Measurements from ENCODE around the gene PIH1D1. TPM values are rescaled to one million over a fixed set of nuclear protein-coding genes. Genes with fewer than 3 reads are reported as not detected.

The PIH1D1 gene
- total RNA-seq, 1 experiment from 2014 or later: 153 TPM

GRCh38 chr19:49403404-49404187, 48.0 kb downstream of the PIH1D1 start:
- peak; percentile 81 for DNase-seq (ENCODE audit: low spot score)
- Mint-ChIP-seq H3K4me1 (peaks cover 45% of the 10 kb centered on the region), H3K4me3 (peak overlapping the region; percentile 44), H3K27me3 (ENCODE audit: low read depth) (peaks cover 4% of the 10 kb centered on the region; the same call in 1 of the 2 replicates), H3K27ac (peak overlapping the region; percentile 99), H3K9me3 (no peaks in the 10 kb centered on the region), H3K36me3 (no peaks in the 10 kb centered on the region)
- ChIA-PET CTCF (interaction anchor here (0.6 to 3.0 kb wide), 23 partner anchors 9 to 306 kb away, joined by 3 to 30 read pairs (median 6); partner anchors contain the start of genes ALDH16A1, DKKL1, GFY and PIH1D1), POLR2A (interaction anchor here (0.8 to 1.7 kb wide), 13 partner anchors 10 to 73 kb away, joined by 3 to 13 read pairs (median 5); partner anchors contain the start of genes ALDH16A1 and PTH2)
- TF ChIP-seq, protein P1, sequence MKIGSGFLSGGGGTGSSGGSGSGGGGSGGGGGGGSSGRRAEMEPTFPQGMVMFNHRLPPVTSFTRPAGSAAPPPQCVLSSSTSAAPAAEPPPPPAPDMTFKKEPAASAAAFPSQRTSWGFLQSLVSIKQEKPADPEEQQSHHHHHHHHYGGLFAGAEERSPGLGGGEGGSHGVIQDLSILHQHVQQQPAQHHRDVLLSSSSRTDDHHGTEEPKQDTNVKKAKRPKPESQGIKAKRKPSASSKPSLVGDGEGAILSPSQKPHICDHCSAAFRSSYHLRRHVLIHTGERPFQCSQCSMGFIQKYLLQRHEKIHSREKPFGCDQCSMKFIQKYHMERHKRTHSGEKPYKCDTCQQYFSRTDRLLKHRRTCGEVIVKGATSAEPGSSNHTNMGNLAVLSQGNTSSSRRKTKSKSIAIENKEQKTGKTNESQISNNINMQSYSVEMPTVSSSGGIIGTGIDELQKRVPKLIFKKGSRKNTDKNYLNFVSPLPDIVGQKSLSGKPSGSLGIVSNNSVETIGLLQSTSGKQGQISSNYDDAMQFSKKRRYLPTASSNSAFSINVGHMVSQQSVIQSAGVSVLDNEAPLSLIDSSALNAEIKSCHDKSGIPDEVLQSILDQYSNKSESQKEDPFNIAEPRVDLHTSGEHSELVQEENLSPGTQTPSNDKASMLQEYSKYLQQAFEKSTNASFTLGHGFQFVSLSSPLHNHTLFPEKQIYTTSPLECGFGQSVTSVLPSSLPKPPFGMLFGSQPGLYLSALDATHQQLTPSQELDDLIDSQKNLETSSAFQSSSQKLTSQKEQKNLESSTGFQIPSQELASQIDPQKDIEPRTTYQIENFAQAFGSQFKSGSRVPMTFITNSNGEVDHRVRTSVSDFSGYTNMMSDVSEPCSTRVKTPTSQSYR (CRISPR knock-in tag; IDR thresholded peaks at IDR 0.05): 0 out of 2 replicates have a peak, but pooled peaks have one; percentile 34
- TF ChIP-seq ZSCAN18 (CRISPR knock-in tag; IDR thresholded peaks at IDR 0.05): peak; percentile 81
- TF ChIP-seq ZNF423 (CRISPR knock-in tag; IDR thresholded peaks at IDR 0.05): peak; percentile 74; the same call in 1 of the 2 replicates
- 0 out of 2 replicates have a peak, but pooled peaks have one; percentile 54 for TF ChIP-seq FOXP1 (CRISPR knock-in tag; IDR thresholded peaks at IDR 0.05; ENCODE audit: borderline replicate concordance)
- TF ChIP-seq GTF2I (CRISPR knock-in tag; conservative IDR thresholded peaks at IDR 0.05): 0 out of 2 replicates have a peak, but pooled peaks have one; percentile 41
- peak; percentile 23; the same call in 1 of the 2 replicates for TF ChIP-seq CREB1 (CRISPR knock-in tag; IDR thresholded peaks at IDR 0.05)
- TF ChIP-seq, protein P2, sequence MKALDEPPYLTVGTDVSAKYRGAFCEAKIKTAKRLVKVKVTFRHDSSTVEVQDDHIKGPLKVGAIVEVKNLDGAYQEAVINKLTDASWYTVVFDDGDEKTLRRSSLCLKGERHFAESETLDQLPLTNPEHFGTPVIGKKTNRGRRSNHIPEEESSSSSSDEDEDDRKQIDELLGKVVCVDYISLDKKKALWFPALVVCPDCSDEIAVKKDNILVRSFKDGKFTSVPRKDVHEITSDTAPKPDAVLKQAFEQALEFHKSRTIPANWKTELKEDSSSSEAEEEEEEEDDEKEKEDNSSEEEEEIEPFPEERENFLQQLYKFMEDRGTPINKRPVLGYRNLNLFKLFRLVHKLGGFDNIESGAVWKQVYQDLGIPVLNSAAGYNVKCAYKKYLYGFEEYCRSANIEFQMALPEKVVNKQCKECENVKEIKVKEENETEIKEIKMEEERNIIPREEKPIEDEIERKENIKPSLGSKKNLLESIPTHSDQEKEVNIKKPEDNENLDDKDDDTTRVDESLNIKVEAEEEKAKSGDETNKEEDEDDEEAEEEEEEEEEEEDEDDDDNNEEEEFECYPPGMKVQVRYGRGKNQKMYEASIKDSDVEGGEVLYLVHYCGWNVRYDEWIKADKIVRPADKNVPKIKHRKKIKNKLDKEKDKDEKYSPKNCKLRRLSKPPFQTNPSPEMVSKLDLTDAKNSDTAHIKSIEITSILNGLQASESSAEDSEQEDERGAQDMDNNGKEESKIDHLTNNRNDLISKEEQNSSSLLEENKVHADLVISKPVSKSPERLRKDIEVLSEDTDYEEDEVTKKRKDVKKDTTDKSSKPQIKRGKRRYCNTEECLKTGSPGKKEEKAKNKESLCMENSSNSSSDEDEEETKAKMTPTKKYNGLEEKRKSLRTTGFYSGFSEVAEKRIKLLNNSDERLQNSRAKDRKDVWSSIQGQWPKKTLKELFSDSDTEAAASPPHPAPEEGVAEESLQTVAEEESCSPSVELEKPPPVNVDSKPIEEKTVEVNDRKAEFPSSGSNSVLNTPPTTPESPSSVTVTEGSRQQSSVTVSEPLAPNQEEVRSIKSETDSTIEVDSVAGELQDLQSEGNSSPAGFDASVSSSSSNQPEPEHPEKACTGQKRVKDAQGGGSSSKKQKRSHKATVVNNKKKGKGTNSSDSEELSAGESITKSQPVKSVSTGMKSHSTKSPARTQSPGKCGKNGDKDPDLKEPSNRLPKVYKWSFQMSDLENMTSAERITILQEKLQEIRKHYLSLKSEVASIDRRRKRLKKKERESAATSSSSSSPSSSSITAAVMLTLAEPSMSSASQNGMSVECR (CRISPR knock-in tag; IDR thresholded peaks at IDR 0.05; ENCODE audit: borderline replicate concordance): no peak
- peak; percentile 62; the same call in 1 of the 2 replicates for TF ChIP-seq ERG (CRISPR knock-in tag; IDR thresholded peaks at IDR 0.05)
- 0 out of 2 replicates have a peak, but pooled peaks have one; percentile 12 for TF ChIP-seq ESRRA (CRISPR knock-in tag; IDR thresholded peaks at IDR 0.05; ENCODE audit: borderline replicate concordance)
- TF ChIP-seq EMX1 (CRISPR knock-in tag; IDR thresholded peaks at IDR 0.05): peak; percentile 84; the same call in 1 of the 2 replicates
- TF ChIP-seq, protein P3, sequence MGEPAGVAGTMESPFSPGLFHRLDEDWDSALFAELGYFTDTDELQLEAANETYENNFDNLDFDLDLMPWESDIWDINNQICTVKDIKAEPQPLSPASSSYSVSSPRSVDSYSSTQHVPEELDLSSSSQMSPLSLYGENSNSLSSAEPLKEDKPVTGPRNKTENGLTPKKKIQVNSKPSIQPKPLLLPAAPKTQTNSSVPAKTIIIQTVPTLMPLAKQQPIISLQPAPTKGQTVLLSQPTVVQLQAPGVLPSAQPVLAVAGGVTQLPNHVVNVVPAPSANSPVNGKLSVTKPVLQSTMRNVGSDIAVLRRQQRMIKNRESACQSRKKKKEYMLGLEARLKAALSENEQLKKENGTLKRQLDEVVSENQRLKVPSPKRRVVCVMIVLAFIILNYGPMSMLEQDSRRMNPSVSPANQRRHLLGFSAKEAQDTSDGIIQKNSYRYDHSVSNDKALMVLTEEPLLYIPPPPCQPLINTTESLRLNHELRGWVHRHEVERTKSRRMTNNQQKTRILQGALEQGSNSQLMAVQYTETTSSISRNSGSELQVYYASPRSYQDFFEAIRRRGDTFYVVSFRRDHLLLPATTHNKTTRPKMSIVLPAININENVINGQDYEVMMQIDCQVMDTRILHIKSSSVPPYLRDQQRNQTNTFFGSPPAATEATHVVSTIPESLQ (CRISPR knock-in tag; IDR thresholded peaks at IDR 0.05): no peak
- TF ChIP-seq MYBL2 (CRISPR knock-in tag; IDR thresholded peaks at IDR 0.05): 0 out of 2 replicates have a peak, but pooled peaks have one; percentile 47
- TF ChIP-seq SP1 (CRISPR knock-in tag; conservative IDR thresholded peaks at IDR 0.05): peak; percentile 54; the same call in 1 of the 2 replicates
- TF ChIP-seq, protein P4, sequence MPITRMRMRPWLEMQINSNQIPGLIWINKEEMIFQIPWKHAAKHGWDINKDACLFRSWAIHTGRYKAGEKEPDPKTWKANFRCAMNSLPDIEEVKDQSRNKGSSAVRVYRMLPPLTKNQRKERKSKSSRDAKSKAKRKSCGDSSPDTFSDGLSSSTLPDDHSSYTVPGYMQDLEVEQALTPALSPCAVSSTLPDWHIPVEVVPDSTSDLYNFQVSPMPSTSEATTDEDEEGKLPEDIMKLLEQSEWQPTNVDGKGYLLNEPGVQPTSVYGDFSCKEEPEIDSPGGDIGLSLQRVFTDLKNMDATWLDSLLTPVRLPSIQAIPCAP (CRISPR knock-in tag; IDR thresholded peaks at IDR 0.05): no peak
- TF ChIP-seq ZNF396 (CRISPR knock-in tag; IDR thresholded peaks at IDR 0.05; ENCODE audit: borderline replicate concordance): peak; percentile 91; the same call in 1 of the 2 replicates
- no peak for TF ChIP-seq CREM (CRISPR knock-in tag; IDR thresholded peaks at IDR 0.05)
- no peak for TF ChIP-seq USF1 (CRISPR knock-in tag; IDR thresholded peaks at IDR 0.05)
- peak; percentile 85; the same call in 1 of the 2 replicates for TF ChIP-seq PRRX2 (CRISPR knock-in tag; IDR thresholded peaks at IDR 0.05)
- TF ChIP-seq ZNF416 (CRISPR knock-in tag; IDR thresholded peaks at IDR 0.05): no peak
- no peak for TF ChIP-seq SOX15 (CRISPR knock-in tag; IDR thresholded peaks at IDR 0.05)
- 0 out of 2 replicates have a peak, but pooled peaks have one; percentile 51 for TF ChIP-seq ETV6 (CRISPR knock-in tag; IDR thresholded peaks at IDR 0.05)
- no peak for TF ChIP-seq ZNF671 (CRISPR knock-in tag; IDR thresholded peaks at IDR 0.05)
- peak; percentile 47; the same call in 1 of the 2 replicates for TF ChIP-seq SMAD3 (CRISPR knock-in tag; IDR thresholded peaks at IDR 0.05; ENCODE audit: borderline replicate concordance)
- peak; percentile 98 for ATAC-seq
